Erythroblast (primary cell): ENCODE results near the gene PTOV1.

Experiments
- GATA1 ChIP-seq: IDR thresholded peaks from 2 replicates; pipeline ENCODE4 v1.6.1; 2011; ENCODE audit warnings: low read depth, mild to moderate bottlenecking, control low read depth, low read length, moderate library complexity
- POLR2A ChIP-seq: IDR thresholded peaks from 2 replicates; pipeline ENCODE4 v1.6.1; 2011; ENCODE audit warnings: mild to moderate bottlenecking, low read length

GRCh38 chr19:49856574-49857021 is 5.6 kb downstream of the PTOV1 start:
- no peak for TF ChIP-seq POLR2A
- TF ChIP-seq GATA1: no peak
